IMR-90 (cell line): ENCODE data around the gene CYP4F8. TPM values are rescaled to one million over a fixed set of nuclear protein-coding genes. Genes with fewer than 3 reads are reported as not detected.

ENCODE experiments used
- ATAC-seq: fragments of 200-7000 bp; cut with Tn5 transposase; 2 replicates; pipeline ENCODE4 v1.9.1; 2020; ENCODE audit warnings: low read depth, mild to moderate bottlenecking, moderate library complexity
- BruUV-seq: library from RNA; stranded (reverse); fragments of 400-500 nt; replicated peaks from 2 replicates; lab custom pipeline; 2021; lab: Mats Ljungman, UMichigan
- CTCF ChIA-PET: fragments of 300-600 bp; formaldehyde crosslinking; extraction: SDS; loops from one replicate; lab custom pipeline; 2021; ENCODE audit warnings: antibody characterized with exemption; lab: Yijun Ruan, JAX
- POLR2A ChIA-PET: fragments of 300-600 bp; sonication (Branson Sonifier 250); formaldehyde crosslinking; loops from one replicate; lab custom pipeline; 2022; ENCODE audit warnings: antibody characterized with exemption; ENCODE audit not compliant: unreplicated experiment; lab: Charles Lee
- DNase-seq: peaks from one replicate; pipeline ENCODE4 v3.0.0; 2013
- H2AFZ ChIP-seq: replicated peaks from 2 replicates; pipeline ENCODE3; 2013; ENCODE audit warnings: low read length, mild to moderate bottlenecking; ENCODE audit not compliant: poor library complexity
- H2AK5ac ChIP-seq: 2 replicates; pipeline ENCODE4 v1.6.1; 2013; ENCODE audit warnings: low read depth, low read length, inconsistent platforms
- H2AK9ac ChIP-seq: replicated peaks from 2 replicates; pipeline ENCODE3; 2013; ENCODE audit warnings: mild to moderate bottlenecking, low read depth, low read length, moderate library complexity; ENCODE audit not compliant: poor library complexity
- H2BK120ac ChIP-seq: 2 replicates; pipeline ENCODE4 v1.6.1; 2013; ENCODE audit warnings: low read depth, low read length, inconsistent platforms
- H2BK15ac ChIP-seq: 3 replicates; pipeline ENCODE4 v1.6.1; 2013; ENCODE audit warnings: low read depth, low read length, inconsistent platforms
- H2BK20ac ChIP-seq: 2 replicates; pipeline ENCODE4 v1.6.1; 2013; ENCODE audit warnings: low read depth, mild to moderate bottlenecking, inconsistent platforms, low read length, moderate library complexity
- H2BK5ac ChIP-seq: 2 replicates; pipeline ENCODE4 v1.6.1; 2013; ENCODE audit warnings: mild to moderate bottlenecking, low read depth, low read length, inconsistent platforms; ENCODE audit not compliant: poor library complexity, severe bottlenecking
- H3K14ac ChIP-seq: replicated peaks from 2 replicates; pipeline ENCODE4 v1.6.1; 2013; ENCODE audit warnings: low read depth, low read length, inconsistent platforms
- H3K18ac ChIP-seq: 2 replicates; pipeline ENCODE4 v1.6.1; 2013; ENCODE audit warnings: low read depth, low read length, control low read depth
- H3K23ac ChIP-seq: 2 replicates; pipeline ENCODE4 v1.6.1; 2013; ENCODE audit warnings: low read depth, low read length, inconsistent platforms
- H3K27ac ChIP-seq: 2 replicates; pipeline ENCODE4 v1.5.1; 2013; ENCODE audit warnings: mild to moderate bottlenecking, control low read depth, low read length; ENCODE audit not compliant: insufficient read depth
- H3K27me3 ChIP-seq: 2 replicates; pipeline ENCODE4 v1.6.1; 2013; ENCODE audit warnings: low read length; ENCODE audit not compliant: control insufficient read depth, insufficient read depth
- H3K36me3 ChIP-seq: 2 replicates; pipeline ENCODE4 v1.6.1; 2013; ENCODE audit warnings: low read length, mixed read lengths; ENCODE audit not compliant: control insufficient read depth, insufficient read depth
- H3K4ac ChIP-seq: 2 replicates; pipeline ENCODE4 v1.6.1; 2013; ENCODE audit warnings: low read depth, low read length, inconsistent platforms
- H3K4me1 ChIP-seq: 2 replicates; pipeline ENCODE4 v1.6.1; 2013; ENCODE audit warnings: low read length, mixed read lengths; ENCODE audit not compliant: control insufficient read depth, insufficient read depth
- H3K4me2 ChIP-seq: 2 replicates; pipeline ENCODE4 v1.6.1; 2013; ENCODE audit warnings: low read depth, mild to moderate bottlenecking, control low read depth, low read length, moderate library complexity
- H3K4me3 ChIP-seq: 2 replicates; pipeline ENCODE4 v1.5.1; 2013; ENCODE audit warnings: low read depth, mild to moderate bottlenecking, control low read depth, low read length, moderate library complexity; ENCODE audit not compliant: insufficient read depth
- H3K56ac ChIP-seq: 2 replicates; pipeline ENCODE4 v1.6.1; 2013; ENCODE audit warnings: low read length, inconsistent platforms; ENCODE audit not compliant: insufficient read depth; ENCODE audit errors: extremely low read depth
- H3K79me1 ChIP-seq, 2 experiments: 2 replicates each; pipeline ENCODE4 v1.6.1; 2013; ENCODE audit warnings: low read length in 2 of 2, inconsistent platforms in 1 of 2, low read depth in 1 of 2
- H3K9ac ChIP-seq: 2 replicates; pipeline ENCODE4 v1.6.1; 2013; ENCODE audit warnings: low read depth, low read length, control low read depth
- H3K9me1 ChIP-seq: 2 replicates; pipeline ENCODE4 v1.6.1; 2013; ENCODE audit warnings: low read length, inconsistent platforms; ENCODE audit not compliant: insufficient read depth
- H3K9me3 ChIP-seq: 2 replicates; pipeline ENCODE4 v1.6.1; 2013; ENCODE audit warnings: low read length; ENCODE audit not compliant: control insufficient read depth, insufficient read depth
- H4K20me1 ChIP-seq: 2 replicates; pipeline ENCODE4 v1.6.1; 2013; ENCODE audit warnings: low read length, inconsistent platforms; ENCODE audit not compliant: insufficient read depth
- H4K5ac ChIP-seq: 2 replicates; pipeline ENCODE4 v1.6.1; 2013; ENCODE audit warnings: mild to moderate bottlenecking, low read depth, low read length, control low read depth
- H4K8ac ChIP-seq, 2 experiments: 2 replicates each; pipeline ENCODE4 v1.6.1; 2013; ENCODE audit warnings: low read depth in 2 of 2, low read length in 2 of 2, control low read depth in 1 of 2, inconsistent platforms in 1 of 2
- H4K91ac ChIP-seq: 2 replicates; pipeline ENCODE4 v1.6.1; 2013; ENCODE audit warnings: low read depth, low read length, inconsistent platforms; ENCODE audit not compliant: insufficient read depth
- BHLHE40 ChIP-seq: fragments of 150-350 bp; IDR thresholded peaks from 2 replicates; pipeline ENCODE4 v1.6.1; 2016; ENCODE audit warnings: mild to moderate bottlenecking, low read depth, low read length
- MAFK ChIP-seq: IDR thresholded peaks from 2 replicates; pipeline ENCODE4 v1.6.1; 2012; ENCODE audit warnings: low read depth, low read length, improper control_type of control experiment
- MXI1 ChIP-seq: IDR thresholded peaks from 2 replicates; pipeline ENCODE4 v1.6.1; 2012; ENCODE audit warnings: low read depth, mild to moderate bottlenecking, low read length, moderate library complexity, borderline replicate concordance
- POLR2A ChIP-seq: IDR thresholded peaks from 2 replicates; pipeline ENCODE4 v1.6.1; 2012; ENCODE audit warnings: mild to moderate bottlenecking, low read depth, low read length
- SMC3 ChIP-seq: fragments of 150-350 bp; IDR thresholded peaks from 2 replicates; pipeline ENCODE4 v1.6.1; 2016; ENCODE audit warnings: low read depth, mild to moderate bottlenecking, antibody characterized with exemption, low read length, moderate library complexity
- WGBS, 2 experiments: methylation state at CpG; one replicate each; pipeline versions ENCODE4 v1.1.5 to v1.1.7; 2013; ENCODE audit warnings: missing lambda C conversion rate in 2 of 2; ENCODE audit not compliant: insufficient read length in 1 of 2; ENCODE audit errors: extremely low coverage in 2 of 2; 5-methylcytosine and 5-hydroxymethylcytosine counted together
- dilution Hi-C: fragments of 300-500 bp; cut with HindIII; formaldehyde crosslinking; loops from one replicate; pipeline ENCODE4 v1.14.3; 2018; ENCODE audit warnings: low sequenced_read_pairs; ENCODE audit not compliant: unreplicated experiment
- in situ Hi-C: fragments of 300-500 bp; cut with MboI; formaldehyde crosslinking; loops from 3 replicates; pipeline ENCODE4 v1.14.3; 2019; ENCODE audit warnings: low sequenced_read_pairs, inconsistent platforms, mixed read lengths
- intact Hi-C: fragments of 100-400 bp; cut with micrococcal nuclease; formaldehyde crosslinking; loops from 2 replicates; pipeline ENCODE4 v1.10.0; 2022
- polyA plus RNA-seq, 3 experiments: library from polyadenylated mRNA; depleted of rRNA; stranded (reverse); fragments of >200 nt; gene quantifications; 2 replicates each; pipeline ENCODE4 v1.2.3, GENCODE V29; 2012; ENCODE audit warnings: low replicate concordance in 1 of 3
- total RNA-seq: library from RNA; depleted of rRNA; stranded (reverse); fragments of >200 nt; gene quantifications from 2 replicates; pipeline ENCODE4 v1.2.3, GENCODE V29; 2012

CYP4F8 gene
- total and polyA plus RNA-seq, 2 of the 4 experiments (the other 2 are of a cell fraction) = not detected

GRCh38 chr19:15652559-15653278, 37.7 kb downstream of the CYP4F8 start:
- POLR2A ChIA-PET = no interaction called here
- H3K23ac ChIP-seq = no peak overlapping the region
- no peaks in the 10 kb centered on the region for H3K79me1 ChIP-seq
- no peak overlapping the region for H2BK120ac ChIP-seq
- no peaks in the 10 kb centered on the region for H3K27me3 ChIP-seq
- no peak overlapping the region for H2BK20ac ChIP-seq
- no peak overlapping the region for H3K4me2 ChIP-seq
- no peak overlapping the region for H3K4me3 ChIP-seq
- no peak for TF ChIP-seq MXI1
- no peak for TF ChIP-seq BHLHE40
- TF ChIP-seq SMC3 = no peak
- TF ChIP-seq POLR2A = no peak
- no peak for TF ChIP-seq MAFK
- DNase-seq = no peak
- intact Hi-C loops = no loop called here
- WGBS, 2 experiments = 40% methylated on average over 1 of the region's 8 CpGs; no CpG with 5 or more reads in 1 of the 2 experiments
- no TSS peak for BruUV-seq
- H3K14ac ChIP-seq = no peak overlapping the region
- no peak overlapping the region for H3K56ac ChIP-seq
- CTCF ChIA-PET = no interaction called here
- H2AK9ac ChIP-seq = no peak overlapping the region
- H3K9me1 ChIP-seq = no peaks in the 10 kb centered on the region
- no peaks in the 10 kb centered on the region for H4K20me1 ChIP-seq
- dilution Hi-C loops = no loop called here
- no peak overlapping the region for H4K91ac ChIP-seq
- H3K4me1 ChIP-seq = no peaks in the 10 kb centered on the region
- H3K18ac ChIP-seq = no peak overlapping the region
- H4K8ac ChIP-seq = no peak overlapping the region
- no peak overlapping the region for H2BK15ac ChIP-seq
- H3K36me3 ChIP-seq = no peaks in the 10 kb centered on the region
- H3K27ac ChIP-seq = no peak overlapping the region
- no peak overlapping the region for H2AK5ac ChIP-seq
- H2AFZ ChIP-seq = no peak overlapping the region
- no peak overlapping the region for H4K5ac ChIP-seq
- ATAC-seq = no peak
- H2BK5ac ChIP-seq = no peak overlapping the region
- H3K9me3 ChIP-seq = peaks cover 8% of the 10 kb centered on the region; the same call in 1 of the 2 replicates
- no peak overlapping the region for H3K9ac ChIP-seq
- in situ Hi-C loops = no loop called here
- no peak overlapping the region for H3K4ac ChIP-seq
